A549 (cell line): ENCODE data around the gene IFFO2. TPM values are rescaled to one million over a fixed set of nuclear protein-coding genes. Genes with fewer than 3 reads are reported as not detected.

Experiments used
- ATAC-seq, 2 experiments: fragments of 200-7000 bp in 1 of 2; fragments of >200 bp in 1 of 2; cut with Nextera tagmentation in 1 of 2; cut with Tn5 transposase in 1 of 2; 3 replicates each; pipeline versions ENCODE4 v1.8.0 to v1.9.1; 2018 to 2020; ENCODE audit warnings: mild to moderate bottlenecking in 1 of 2, moderate library complexity in 1 of 2
- CTCF ChIA-PET: fragments of 300-600 bp; sonication (Branson Sonifier 250); formaldehyde crosslinking; extraction: SDS; loops from one replicate; lab custom pipeline; 2021; ENCODE audit warnings: antibody characterized with exemption, inconsistent platforms; lab: Yijun Ruan, JAX
- POLR2A ChIA-PET: fragments of 350-600 bp; formaldehyde crosslinking; extraction: SDS; loops from one replicate; lab custom pipeline; 2021; ENCODE audit warnings: antibody characterized with exemption, inconsistent platforms; lab: Yijun Ruan, JAX
- DNase-seq, 2 experiments: peaks; one replicate each; pipeline versions ENCODE4 v3.0.0 to v3.0.0-alpha.2; 2011 to 2016; ENCODE audit warnings: low read depth in 1 of 2, low spot score in 1 of 2
- FAIRE-seq: peaks from 2 replicates; lab custom pipeline; 2011; peaks lifted over from hg19 to GRCh38; lab: Jason Lieb, UNC
- H3K27ac ChIP-seq, 2 experiments: fragments of >200 bp; sonication (Bioruptor Twin); formaldehyde crosslinking; 3 replicates each; pipeline ENCODE4 v1.5.1; 2016 to 2017
- H3K4me1 ChIP-seq: fragments of >200 bp; sonication (Bioruptor Twin); formaldehyde crosslinking; 3 replicates; pipeline ENCODE4 v1.6.1; 2016
- H3K4me2 ChIP-seq: fragments of >200 bp; sonication (Bioruptor Twin); formaldehyde crosslinking; 3 replicates; pipeline ENCODE4 v1.6.1; 2016
- H3K4me3 ChIP-seq: fragments of >200 bp; sonication (Bioruptor Twin); formaldehyde crosslinking; 3 replicates; pipeline ENCODE4 v1.5.1; 2016
- H3K9me3 ChIP-seq: fragments of >200 bp; sonication (Bioruptor Twin); formaldehyde crosslinking; 3 replicates; pipeline ENCODE4 v1.6.1; 2016
- CHD2 ChIP-seq: fragments of 150-350 bp; IDR thresholded peaks from 2 replicates; pipeline ENCODE4 v1.6.1; 2014; ENCODE audit warnings: low read length; ENCODE audit not compliant: partially characterized antibody
- E2F6 ChIP-seq: IDR thresholded peaks from 2 replicates; pipeline ENCODE4 v1.6.1; 2012; ENCODE audit warnings: low read depth, borderline replicate concordance
- ELK1 ChIP-seq: fragments of 150-350 bp; IDR thresholded peaks from 2 replicates; pipeline ENCODE4 v1.6.1; 2014; ENCODE audit warnings: low read depth, mild to moderate bottlenecking, low read length
- ESRRA ChIP-seq: fragments of 150-350 bp; IDR thresholded peaks from 2 replicates; pipeline ENCODE4 v1.6.1; 2014; ENCODE audit warnings: mild to moderate bottlenecking, low read length, borderline replicate concordance
- FOXS1 ChIP-seq: fragments of 250-450 bp; sonication (Bioruptor Pico); IDR thresholded peaks from 2 replicates; pipeline ENCODE4 v1.5.0; 2020; ENCODE audit warnings: mild to moderate bottlenecking, moderate library complexity
- HMGXB4 ChIP-seq: fragments of 250-450 bp; sonication (Bioruptor Pico); IDR thresholded peaks from 2 replicates; pipeline ENCODE4 v1.5.0; 2021; ENCODE audit warnings: mild to moderate bottlenecking, moderate library complexity, borderline replicate concordance
- HOXB13 ChIP-seq: fragments of 250-450 bp; sonication (Bioruptor Pico); IDR thresholded peaks from 2 replicates; pipeline ENCODE4 v1.5.0; 2020; ENCODE audit warnings: low read depth, mild to moderate bottlenecking, moderate library complexity
- JUN ChIP-seq, 2 experiments: fragments of >200 bp; sonication (Bioruptor Twin); formaldehyde crosslinking; IDR thresholded peaks; 2 replicates in 1 of 2; 3 replicates in 1 of 2; pipeline ENCODE4 v1.6.1; 2016 to 2017
- KDM5A ChIP-seq: fragments of 200-600 bp; sonication (generic); IDR thresholded peaks from 2 replicates; pipeline ENCODE4 v1.6.1; 2016; ENCODE audit warnings: antibody characterized with exemption, mild to moderate bottlenecking
- MAFK ChIP-seq: fragments of 450-650 bp; IDR thresholded peaks from 2 replicates; pipeline ENCODE4 v1.6.1; 2014; ENCODE audit not compliant: partially characterized antibody
- MAX ChIP-seq: IDR thresholded peaks from 2 replicates; pipeline ENCODE4 v1.6.1; 2012
- NR3C1 ChIP-seq: fragments of >200 bp; sonication (Bioruptor Twin); formaldehyde crosslinking; IDR thresholded peaks from 3 replicates; pipeline ENCODE4 v1.6.1; 2017
- PHF8 ChIP-seq: fragments of 200-600 bp; sonication (generic); IDR thresholded peaks from 2 replicates; pipeline ENCODE4 v1.6.1; 2016; ENCODE audit warnings: low read depth, mild to moderate bottlenecking, antibody characterized with exemption, moderate library complexity, borderline replicate concordance
- POLR2AphosphoS2 ChIP-seq: conservative IDR thresholded peaks from 2 replicates; pipeline ENCODE4 v1.6.1; 2012; ENCODE audit warnings: low read length, improper control_type of control experiment, inconsistent platforms
- RCOR1 ChIP-seq: fragments of 150-350 bp; IDR thresholded peaks from 2 replicates; pipeline ENCODE4 v1.6.1; 2014; ENCODE audit warnings: antibody characterized with exemption, low read length, low read depth
- REST ChIP-seq: fragments of 200-600 bp; sonication (generic); IDR thresholded peaks from 2 replicates; pipeline ENCODE4 v1.6.1; 2016; ENCODE audit warnings: antibody characterized with exemption, mild to moderate bottlenecking, moderate library complexity
- RFX5 ChIP-seq: fragments of 450-650 bp; IDR thresholded peaks from 2 replicates; pipeline ENCODE4 v1.7.1; 2014; ENCODE audit warnings: antibody characterized with exemption, mild to moderate bottlenecking, moderate library complexity
- SREBF2 ChIP-seq: fragments of 450-650 bp; IDR thresholded peaks from 2 replicates; pipeline ENCODE4 v1.6.1; 2014; ENCODE audit warnings: mild to moderate bottlenecking, moderate library complexity
- USF2 ChIP-seq: fragments of 450-650 bp; IDR thresholded peaks from 2 replicates; pipeline ENCODE4 v1.6.1; 2014; ENCODE audit warnings: antibody characterized with exemption
- ZFP36 ChIP-seq: fragments of 450-650 bp; IDR thresholded peaks from 2 replicates; pipeline ENCODE4 v1.6.1; 2014; ENCODE audit warnings: borderline replicate concordance; ENCODE audit not compliant: partially characterized antibody
- ZSCAN20 ChIP-seq: fragments of 250-450 bp; sonication (Bioruptor Pico); IDR thresholded peaks from 2 replicates; pipeline ENCODE4 v1.8.0; 2022; ENCODE audit warnings: mild to moderate bottlenecking, moderate library complexity
- WGBS: methylation state at CpG from one replicate; pipeline ENCODE4 v1.1.6; 2017; ENCODE audit errors: missing lambda C conversion rate; 5-methylcytosine and 5-hydroxymethylcytosine counted together
- polyA plus RNA-seq, 4 experiments: library from polyadenylated mRNA; depleted of rRNA in 3 of 4; stranded (reverse); fragments of >200 nt; fragmentation: RNase III in 1 of 4; extraction: RNeasy Plus Mini Kit Qiagen cat#74134 plus additional on column Dnase treatment in 1 of 4; gene quantifications; 2 replicates in 3 of 4; 3 replicates in 1 of 4; pipeline ENCODE4 v1.2.3, GENCODE V29; 2011 to 2017
- TF ChIP-seq, protein P1 (sequence below): fragments of >200 bp; sonication (Bioruptor Twin); formaldehyde crosslinking; IDR thresholded peaks from 2 replicates; pipeline ENCODE4 v1.6.1; 2016

The IFFO2 gene
- polyA plus RNA-seq, 2 of the 4 experiments (the other 2 are of a cell fraction) = 24.3 to 53.9 TPM

DNA sequence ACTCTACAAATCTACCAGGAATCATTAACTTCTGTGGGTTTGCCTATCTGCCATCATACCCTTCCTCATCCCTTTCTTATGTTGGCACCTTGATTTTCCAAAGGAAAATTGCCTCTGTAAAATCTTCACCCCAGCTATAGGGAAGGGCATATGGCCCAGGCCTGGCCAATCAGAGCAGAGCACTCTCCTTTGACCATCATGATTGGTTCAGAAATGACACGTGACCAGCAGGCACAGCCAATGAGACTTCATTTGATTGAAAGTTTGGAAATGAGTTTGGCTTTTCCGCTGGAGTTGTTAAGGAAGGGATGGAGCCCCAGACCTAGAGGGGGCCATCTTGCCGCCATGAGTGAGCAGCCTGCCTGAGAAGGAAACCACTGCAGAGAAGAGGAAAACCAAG is 35.1 kb upstream of the IFFO2 start:
- no peak for ATAC-seq
- whole genome bisulfite sequencing = 91% methylated on average over 3 of the region's 3 CpGs
- ChIA-PET POLR2A (no interaction called here), CTCF (no interaction called here)
- Histone ChIP-seq H3K4me1 (no peaks in the 10 kb centered on the region), H3K27ac (no peak overlapping the region), H3K4me2 (no peak overlapping the region), H3K9me3 (no peaks in the 10 kb centered on the region), H3K4me3 (no peak overlapping the region)
- TF ChIP-seq USF2 (no peak), FOXS1 (CRISPR knock-in tag) (no peak), E2F6 (no peak), POLR2AphosphoS2 (no peak), NR3C1 (no peak)
- FAIRE-seq = no peak
- DNase-seq = no peak

DNA sequence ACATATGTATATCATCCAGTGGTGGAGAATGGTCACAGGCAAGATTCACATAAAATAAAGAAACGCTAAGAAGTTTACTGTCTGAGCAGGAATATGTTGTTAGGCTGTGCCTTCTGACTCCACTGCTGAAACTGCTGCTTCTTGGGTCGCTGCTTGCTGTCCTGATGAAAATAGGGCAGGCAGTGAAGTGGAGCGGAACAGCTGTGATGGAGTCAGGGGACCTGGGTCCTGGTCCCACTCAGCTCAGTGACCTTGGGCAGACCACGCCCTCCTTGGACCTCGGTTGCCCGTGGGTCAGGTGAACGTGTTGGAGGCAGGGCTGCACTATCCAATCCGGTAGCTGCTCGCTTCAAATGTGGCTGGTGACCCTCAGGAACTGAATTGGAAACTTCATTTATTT is 33.4 kb upstream of the IFFO2 start:
- ATAC-seq (no peak), DNase-seq (no peak), FAIRE-seq (no peak)
- TF ChIP-seq HMGXB4 (no peak), JUN (IDR thresholded peaks at IDR 0.05) (no peak), MAFK (no peak), HOXB13 (no peak), CHD2 (no peak), ZSCAN20 (CRISPR knock-in tag) (no peak), RFX5 (no peak), REST (no peak), SREBF2 (no peak), KDM5A (no peak), ZFP36 (no peak)
- Histone ChIP-seq H3K4me1 (no peaks in the 10 kb centered on the region), H3K4me3 (no peak overlapping the region), H3K9me3 (no peaks in the 10 kb centered on the region), H3K27ac (no peak overlapping the region), H3K4me2 (no peak overlapping the region)
- ChIA-PET POLR2A (no interaction called here), CTCF (interaction anchor here (1.1 to 1.3 kb wide), 3 partner anchors 9 to 83 kb away, joined by 3 to 4 read pairs (median 3); no protein-coding TSS in a partner anchor)
- 77% methylated on average over 9 of the region's 9 CpGs for WGBS

DNA sequence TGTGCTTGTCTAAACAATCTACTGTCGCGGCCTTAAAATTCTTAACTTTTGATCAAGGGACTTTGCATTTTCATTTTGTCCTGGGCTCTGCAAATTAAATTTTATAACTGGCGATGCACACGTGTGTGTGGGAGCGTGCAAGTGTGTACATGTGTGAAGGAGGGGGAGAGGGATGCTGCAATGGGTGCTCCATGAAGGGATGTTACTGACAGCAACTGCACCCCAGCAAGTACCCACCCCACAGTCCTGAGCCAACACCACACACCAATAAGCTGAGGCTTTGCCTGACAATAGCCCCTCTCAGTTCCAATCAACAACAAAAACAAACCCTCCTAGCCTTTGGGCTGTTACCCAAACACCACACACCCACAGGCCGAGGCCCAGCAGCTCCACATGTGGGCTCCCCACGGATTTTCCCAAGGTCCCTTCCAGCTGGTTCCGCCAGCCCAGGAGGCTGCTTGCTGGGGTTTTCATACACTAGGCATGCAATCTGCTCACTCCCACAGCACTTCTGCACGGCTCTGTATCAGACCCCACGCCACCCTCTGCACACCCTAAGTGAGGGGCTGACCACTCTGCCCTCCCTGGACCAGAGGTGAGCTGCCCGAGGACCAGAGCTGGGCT is 32.8 kb upstream of the IFFO2 start:
- DNase-seq (no peak), FAIRE-seq (no peak), ATAC-seq (no peak; a peak in 1 of 6 replicates)
- TF ChIP-seq ESRRA (no peak), ELK1 (no peak), RCOR1 (no peak), PHF8 (no peak), MAX (no peak), ZFP36 (no peak), JUN (IDR thresholded peaks at IDR 0.05) (no peak), USF2 (no peak)
- TF ChIP-seq, protein P1, sequence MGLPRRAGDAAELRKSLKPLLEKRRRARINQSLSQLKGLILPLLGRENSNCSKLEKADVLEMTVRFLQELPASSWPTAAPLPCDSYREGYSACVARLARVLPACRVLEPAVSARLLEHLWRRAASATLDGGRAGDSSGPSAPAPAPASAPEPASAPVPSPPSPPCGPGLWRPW = no peak
- H3K27ac ChIP-seq = no peak overlapping the region
- H3K4me1 ChIP-seq = no peaks in the 10 kb centered on the region
- ChIA-PET CTCF (interaction anchor here (1.1 to 1.3 kb wide), 3 partner anchors 10 to 84 kb away, joined by 3 to 4 read pairs (median 3); no protein-coding TSS in a partner anchor), POLR2A (no interaction called here)
- H3K9me3 ChIP-seq = no peaks in the 10 kb centered on the region
- 87% methylated on average over 11 of the region's 11 CpGs for WGBS
- H3K4me3 ChIP-seq = no peak overlapping the region
- no peak overlapping the region for H3K4me2 ChIP-seq
